ENCODE measurements around the gene PRRT4.

Gene PRRT4

GRCh38 chr7:128311013-128311412 is 50.5 kb downstream of the PRRT4 start:
- Mint-ChIP-seq H3K4me1 (ENCODE audit: low read depth) (peaks cover 2% of the 10 kb centered on the region), H3K9me3 (ENCODE audit: low read depth) (no peaks in the 10 kb centered on the region), H3K27me3 (no peaks in the 10 kb centered on the region), H3K36me3 (peaks cover 20% of the 10 kb centered on the region), H3K27ac (no peak overlapping the region), H3K4me3 (no peak overlapping the region)

DNA sequence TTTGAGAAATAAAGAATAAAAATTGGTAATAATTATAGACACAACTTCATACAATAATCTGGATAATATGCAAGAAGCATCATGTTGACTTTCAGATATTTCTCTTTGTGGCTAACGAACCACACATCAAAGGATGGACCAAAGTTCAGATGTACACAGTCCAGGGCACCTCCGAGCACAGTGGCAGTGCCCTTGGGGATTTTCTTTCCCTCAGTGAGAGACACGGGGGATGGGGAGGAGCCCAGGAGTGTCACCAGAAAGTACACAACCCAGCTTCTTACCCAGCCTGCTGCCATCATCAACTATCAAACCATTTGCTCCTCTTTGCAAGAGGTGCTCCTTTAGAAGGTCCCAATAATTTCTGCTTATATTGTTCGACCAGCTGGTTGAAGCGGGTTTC is 51.0 kb downstream of the PRRT4 start:
- Mint-ChIP-seq H3K27me3 (no peaks in the 10 kb centered on the region), H3K4me3 (no peak overlapping the region), H3K27ac (no peak overlapping the region), H3K36me3 (peaks cover 17% of the 10 kb centered on the region), H3K9me3 (ENCODE audit: low read depth) (no peaks in the 10 kb centered on the region), H3K4me1 (ENCODE audit: low read depth) (peaks cover 2% of the 10 kb centered on the region)

GRCh38 chr7:128309976-128310375 is 51.5 kb downstream of the PRRT4 start:
- Mint-ChIP-seq H3K27ac (no peak overlapping the region), H3K27me3 (no peaks in the 10 kb centered on the region), H3K9me3 (ENCODE audit: low read depth) (no peaks in the 10 kb centered on the region), H3K4me1 (ENCODE audit: low read depth) (no peaks in the 10 kb centered on the region), H3K4me3 (no peak overlapping the region), H3K36me3 (peaks cover 13% of the 10 kb centered on the region)

DNA sequence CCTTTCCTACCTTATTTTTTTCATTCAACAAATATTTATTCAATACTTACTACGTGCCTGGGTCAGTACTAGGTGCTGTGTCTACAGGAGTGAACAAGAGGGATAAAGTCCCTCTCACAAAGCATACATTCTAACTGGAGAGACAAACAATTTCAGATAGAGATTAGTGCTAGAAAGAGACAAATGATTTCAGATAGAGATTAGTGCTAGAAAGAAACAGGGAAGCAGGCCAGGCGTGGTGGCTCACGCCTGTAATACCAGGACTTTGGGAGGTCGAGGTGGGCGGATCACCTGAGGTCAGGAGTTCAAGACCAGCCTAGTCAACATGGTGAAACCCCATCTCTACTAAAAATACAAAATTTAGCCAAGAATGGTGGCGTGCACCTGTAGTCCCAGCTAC is 52.4 kb downstream of the PRRT4 start:
- peaks cover 8% of the 10 kb centered on the region for H3K36me3 Mint-ChIP-seq
- H3K4me3 Mint-ChIP-seq: no peak overlapping the region
- no peaks in the 10 kb centered on the region for H3K4me1 Mint-ChIP-seq (ENCODE audit: low read depth)
- no peaks in the 10 kb centered on the region for H3K27me3 Mint-ChIP-seq
- H3K27ac Mint-ChIP-seq: no peak overlapping the region
- no peaks in the 10 kb centered on the region for H3K9me3 Mint-ChIP-seq (ENCODE audit: low read depth)

GRCh38 chr7:128307061-128307460 is 54.4 kb downstream of the PRRT4 start:
- Mint-ChIP-seq H3K9me3 (ENCODE audit: low read depth) (no peaks in the 10 kb centered on the region), H3K4me3 (no peak overlapping the region), H3K27me3 (no peaks in the 10 kb centered on the region), H3K36me3 (peaks cover 6% of the 10 kb centered on the region), H3K4me1 (ENCODE audit: low read depth) (no peaks in the 10 kb centered on the region), H3K27ac (no peak overlapping the region)

- H3K36me3 Mint-ChIP-seq: peaks cover 4% of the 10 kb centered on the region
- no peak overlapping the region for H3K27ac Mint-ChIP-seq
- no peaks in the 10 kb centered on the region for H3K9me3 Mint-ChIP-seq (ENCODE audit: low read depth)
Observed at GRCh38 chr7:128304212-128304611, 57.3 kb downstream of the PRRT4 start.

DNA sequence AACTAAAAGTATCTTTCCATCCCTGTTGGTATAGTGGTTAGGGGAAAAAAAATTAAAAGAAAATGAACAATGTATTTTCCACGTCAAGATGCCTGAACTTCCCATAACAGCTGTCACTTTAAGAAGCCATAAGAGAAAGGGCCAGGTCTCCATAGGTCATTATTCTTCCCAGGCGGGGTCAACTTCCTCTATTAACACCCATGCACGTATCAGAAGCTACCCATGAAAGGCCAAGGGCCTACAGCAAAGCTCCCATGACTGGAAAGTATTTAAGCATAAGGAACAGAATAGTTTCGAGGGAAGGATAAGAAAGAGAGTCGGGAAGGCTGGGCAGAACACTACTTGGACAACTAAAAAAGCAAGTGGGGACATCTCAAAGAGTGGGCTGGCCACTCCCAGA is 57.8 kb downstream of the PRRT4 start:
- H3K9me3 Mint-ChIP-seq (ENCODE audit: low read depth): no peaks in the 10 kb centered on the region
- peaks cover 4% of the 10 kb centered on the region for H3K36me3 Mint-ChIP-seq
- no peak overlapping the region for H3K27ac Mint-ChIP-seq
- H3K27me3 Mint-ChIP-seq: no peaks in the 10 kb centered on the region
- H3K4me1 Mint-ChIP-seq (ENCODE audit: low read depth): no peaks in the 10 kb centered on the region
- H3K4me3 Mint-ChIP-seq: no peak overlapping the region

More at GRCh38 chr7:128304212-128304611, 57.3 kb downstream of the PRRT4 start:
- no peaks in the 10 kb centered on the region for H3K27me3 Mint-ChIP-seq
- no peaks in the 10 kb centered on the region for H3K4me1 Mint-ChIP-seq (ENCODE audit: low read depth)
- H3K4me3 Mint-ChIP-seq: no peak overlapping the region

DNA sequence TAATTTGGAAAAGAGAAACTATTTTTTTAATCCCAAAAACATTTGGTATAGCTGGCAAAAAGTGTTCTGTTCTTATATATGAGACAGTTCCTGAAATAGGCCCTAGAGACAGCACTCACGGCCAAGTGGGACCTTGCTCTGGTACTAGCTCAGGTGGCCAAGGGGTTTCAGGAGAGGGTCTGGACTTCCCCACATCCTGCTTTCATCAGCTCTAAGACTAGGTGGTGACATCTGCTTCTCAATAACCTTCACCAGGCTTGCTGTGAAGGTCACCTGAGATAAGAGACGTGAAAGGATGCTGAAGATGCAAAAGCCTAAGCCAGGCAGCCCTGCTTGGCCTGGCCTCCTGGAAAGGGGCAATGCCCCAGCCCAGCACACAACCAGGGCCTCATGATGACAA is 58.4 kb downstream of the PRRT4 start:
- peaks cover 1% of the 10 kb centered on the region for H3K36me3 Mint-ChIP-seq

DNA sequence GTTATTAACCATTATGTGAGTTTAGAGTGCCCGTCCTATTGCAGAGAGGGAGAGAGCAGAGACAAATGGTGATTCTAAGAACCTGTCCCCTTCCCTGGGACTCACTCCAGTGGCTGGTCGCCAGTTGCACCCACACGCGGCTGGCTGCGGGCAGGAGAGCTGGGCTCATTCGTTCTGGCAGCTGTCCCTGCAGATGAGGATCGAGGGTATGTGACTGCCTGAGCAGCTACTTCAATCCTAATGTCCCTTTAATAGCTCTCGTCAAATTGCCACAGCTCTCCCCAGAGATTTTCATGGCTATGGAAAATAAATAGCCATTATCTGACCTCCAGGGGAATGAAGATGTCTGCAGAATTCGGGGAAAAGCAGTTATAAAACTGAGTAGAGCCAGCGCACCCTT is 59.4 kb downstream of the PRRT4 start:
- Mint-ChIP-seq H3K9me3 (ENCODE audit: low read depth) (no peaks in the 10 kb centered on the region), H3K4me1 (ENCODE audit: low read depth) (no peaks in the 10 kb centered on the region), H3K36me3 (no peaks in the 10 kb centered on the region), H3K27ac (no peak overlapping the region), H3K4me3 (no peak overlapping the region), H3K27me3 (no peaks in the 10 kb centered on the region)

More for the DNA sequence above, 58.4 kb downstream of the PRRT4 start:
- no peaks in the 10 kb centered on the region for H3K27me3 Mint-ChIP-seq
- no peaks in the 10 kb centered on the region for H3K4me1 Mint-ChIP-seq (ENCODE audit: low read depth)
- H3K9me3 Mint-ChIP-seq (ENCODE audit: low read depth): no peaks in the 10 kb centered on the region
- H3K27ac Mint-ChIP-seq: no peak overlapping the region
- no peak overlapping the region for H3K4me3 Mint-ChIP-seq
